GM18870 (cell line): ENCODE data around the gene BOK.

Experiments used
- ATAC-seq: cut with Tn5 transposase; IDR thresholded peaks from one replicate; pipeline ENCODE4 v1.9.1; 2021; ENCODE audit warnings: moderate library complexity; ENCODE audit not compliant: unreplicated experiment

Gene BOK

DNA sequence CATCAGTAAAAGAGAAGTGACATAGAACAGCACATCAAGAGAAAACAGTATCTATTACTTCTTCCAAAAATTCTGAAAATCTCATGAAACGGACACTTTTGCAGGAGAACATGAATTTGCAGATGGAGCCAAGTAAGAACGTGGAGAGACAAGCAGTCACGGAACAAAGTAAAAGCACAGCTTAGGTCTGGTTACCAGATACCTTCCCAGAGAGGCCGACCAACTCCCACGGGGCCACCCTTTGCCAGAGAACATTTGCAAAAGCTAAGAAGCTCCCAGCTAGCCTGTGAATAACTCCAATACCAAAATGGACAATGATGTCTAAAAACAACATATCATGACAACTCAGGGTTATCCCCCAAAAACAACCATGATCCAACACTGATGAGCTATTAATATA is 39.5 kb downstream of the BOK start:
- ATAC-seq = no peak

DNA sequence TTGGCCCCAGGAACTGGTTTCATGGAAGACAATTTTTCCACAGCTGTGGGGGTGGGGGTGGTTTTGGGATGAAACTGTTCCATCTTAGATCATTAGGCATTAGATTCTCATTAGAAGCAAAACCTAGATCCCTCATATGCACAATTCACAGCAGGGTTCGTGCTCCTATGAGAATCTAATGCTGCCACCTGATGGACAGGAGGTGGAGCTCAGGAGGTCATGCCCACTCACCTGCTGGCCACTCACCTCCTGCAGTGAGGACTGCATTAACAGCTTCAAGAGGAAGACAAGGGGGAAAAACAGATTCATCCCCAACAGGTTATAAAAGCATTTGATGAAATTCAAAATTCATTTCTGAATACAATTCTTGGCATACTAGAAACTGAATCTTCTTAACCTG is 39.9 kb downstream of the BOK start:
- no peak for ATAC-seq

DNA sequence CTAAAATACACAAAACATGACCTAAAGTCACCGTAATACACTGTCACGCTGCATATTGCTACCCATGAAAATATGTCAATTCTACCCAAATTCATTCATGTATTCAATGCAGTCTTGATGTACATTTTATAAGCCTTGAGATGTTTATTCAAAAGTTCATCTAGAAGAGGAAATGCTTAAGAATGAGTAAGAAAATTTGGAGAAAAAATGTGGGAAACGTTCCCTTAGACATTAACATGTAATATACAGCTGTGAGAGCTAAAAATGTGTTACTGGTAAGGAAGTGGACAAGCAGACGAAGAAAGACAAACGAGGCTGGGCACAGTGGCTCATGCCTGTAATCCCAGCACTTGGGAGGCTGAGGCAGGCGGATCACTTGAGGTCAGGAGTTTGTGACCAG is 41.1 kb downstream of the BOK start:
- ATAC-seq = no peak

DNA sequence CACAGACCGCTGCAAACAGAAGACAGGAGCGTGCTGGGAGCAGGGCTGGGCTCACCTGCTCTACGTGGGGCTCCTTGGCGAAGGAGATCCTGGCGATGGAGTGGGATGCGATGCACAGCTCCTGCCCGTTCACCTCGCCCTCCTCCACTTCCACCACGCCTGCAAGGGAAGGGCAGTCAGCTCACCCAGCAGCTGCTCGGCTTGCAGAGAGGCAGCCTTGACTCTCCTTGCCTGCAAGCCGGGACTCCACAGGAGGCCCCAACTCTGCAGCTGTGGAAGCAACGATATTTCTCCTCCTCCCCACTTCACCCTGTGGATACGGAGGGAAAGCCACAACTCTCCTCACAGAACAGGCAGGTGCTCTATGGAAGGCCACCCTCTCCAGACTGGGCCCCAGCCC is 43.3 kb downstream of the BOK start:
- ATAC-seq = no peak

DNA sequence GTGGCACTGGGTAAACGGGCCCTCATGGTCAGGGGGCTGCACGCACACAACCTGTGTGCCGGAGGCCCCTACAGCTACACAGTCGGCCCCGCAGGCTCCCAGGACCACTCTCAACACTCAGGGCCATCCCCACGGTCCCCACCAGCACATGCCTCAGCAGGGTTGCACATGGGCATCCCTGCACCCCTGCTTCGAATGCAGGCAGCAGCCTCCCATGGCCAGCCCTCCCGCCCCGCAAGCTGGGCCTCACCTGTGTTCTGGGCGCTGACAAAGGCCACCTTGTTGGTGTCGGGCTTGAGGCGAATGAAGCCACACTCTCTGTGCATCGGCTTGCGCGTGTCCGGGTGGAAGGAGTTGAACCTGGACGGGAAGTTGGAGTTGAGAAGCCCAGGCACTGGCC is 44.2 kb downstream of the BOK start:
- no peak for ATAC-seq

DNA sequence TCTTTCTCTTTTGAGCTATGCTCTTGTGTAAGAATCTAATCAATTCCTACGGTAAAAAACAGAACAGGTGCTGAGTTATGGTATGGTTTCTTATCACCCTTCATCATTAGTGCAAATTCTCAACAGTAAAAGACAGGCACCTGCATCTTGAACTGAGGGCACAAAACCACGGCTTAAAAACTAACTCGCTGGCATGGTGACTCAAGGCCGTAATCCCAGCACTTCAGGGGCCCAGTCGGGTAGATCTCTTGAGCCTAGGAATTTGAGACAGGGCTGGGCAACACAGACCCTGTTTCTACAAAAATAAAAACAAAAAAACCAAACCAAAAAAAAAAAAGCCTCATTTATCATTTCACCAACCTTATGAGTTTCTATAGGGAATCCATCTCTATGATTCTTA is 45.1 kb downstream of the BOK start:
- no peak for ATAC-seq

DNA sequence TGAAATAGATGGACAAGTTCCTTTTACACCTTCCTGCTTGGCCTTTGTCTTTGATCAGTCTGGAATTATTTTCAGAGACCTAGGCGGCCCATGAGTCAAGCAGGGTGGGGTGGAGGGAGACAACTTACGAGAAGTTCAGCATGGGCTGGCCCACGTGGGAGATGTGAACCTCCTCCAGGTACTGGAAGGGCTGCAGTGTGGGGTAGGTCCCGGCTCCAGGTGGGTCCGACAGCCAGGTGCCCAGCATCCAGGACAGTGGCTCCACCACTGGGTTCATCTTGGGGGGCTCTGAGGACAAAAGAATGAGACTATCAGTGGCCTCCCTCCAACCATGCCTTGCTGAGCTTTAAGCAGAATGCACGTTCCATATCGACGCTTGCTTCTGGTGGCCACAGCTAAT is 47.6 kb downstream of the BOK start:
- ATAC-seq = no peak

DNA sequence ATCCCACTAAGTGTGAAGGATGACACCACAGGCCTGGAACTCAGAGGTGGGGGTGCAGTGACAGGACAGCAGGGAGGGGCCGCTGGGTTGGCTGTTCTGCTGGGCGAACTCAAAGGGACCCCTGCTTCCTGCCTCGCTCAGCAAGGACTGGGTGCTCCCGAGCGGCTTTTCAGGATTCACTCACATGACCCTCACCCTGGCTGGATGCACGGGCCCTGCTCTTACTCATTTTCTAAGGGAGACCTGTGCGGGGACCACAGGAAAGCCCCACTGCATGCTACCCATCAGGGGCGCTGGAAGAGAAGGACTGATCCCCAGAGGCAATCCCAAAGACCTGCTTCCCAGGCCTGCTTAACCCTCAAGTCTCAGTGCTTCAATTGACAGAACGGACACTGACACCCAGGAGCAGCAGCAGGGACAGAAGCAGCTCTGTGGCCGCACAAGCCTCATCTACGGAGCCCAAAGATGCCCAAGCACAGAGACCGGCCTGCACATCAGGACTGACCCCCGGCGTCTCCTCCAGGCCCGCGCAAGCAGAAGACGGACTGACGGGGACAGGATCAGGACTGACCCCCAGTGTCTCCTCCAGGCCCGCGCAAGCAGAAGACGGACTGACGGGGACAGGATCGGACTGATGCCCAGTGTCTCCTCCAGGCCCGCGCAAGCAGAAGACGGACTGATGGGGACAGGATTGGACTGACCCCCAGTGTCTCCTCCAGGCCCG is 48.8 kb downstream of the BOK start:
- ATAC-seq = no peak

DNA sequence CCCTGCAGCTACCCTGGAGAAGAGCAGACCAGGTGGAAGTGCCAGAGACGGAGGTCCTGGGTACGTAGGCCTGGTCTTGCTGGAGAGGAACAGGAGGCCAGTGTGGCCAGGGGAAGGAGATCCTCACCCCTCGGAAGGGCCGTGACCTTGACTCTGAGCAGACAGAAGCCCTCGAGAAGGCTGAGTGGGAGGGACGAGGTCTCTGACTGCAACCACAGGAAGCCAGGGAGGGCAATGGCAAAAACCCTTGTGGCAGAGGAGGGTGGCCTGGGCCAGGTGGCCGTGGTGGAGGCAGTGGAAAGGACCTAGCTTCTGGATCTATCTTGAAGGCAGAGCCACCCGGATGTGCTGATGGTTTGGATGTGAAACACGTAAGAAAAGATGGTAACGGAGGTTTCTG is 50.3 kb downstream of the BOK start:
- no peak for ATAC-seq

DNA sequence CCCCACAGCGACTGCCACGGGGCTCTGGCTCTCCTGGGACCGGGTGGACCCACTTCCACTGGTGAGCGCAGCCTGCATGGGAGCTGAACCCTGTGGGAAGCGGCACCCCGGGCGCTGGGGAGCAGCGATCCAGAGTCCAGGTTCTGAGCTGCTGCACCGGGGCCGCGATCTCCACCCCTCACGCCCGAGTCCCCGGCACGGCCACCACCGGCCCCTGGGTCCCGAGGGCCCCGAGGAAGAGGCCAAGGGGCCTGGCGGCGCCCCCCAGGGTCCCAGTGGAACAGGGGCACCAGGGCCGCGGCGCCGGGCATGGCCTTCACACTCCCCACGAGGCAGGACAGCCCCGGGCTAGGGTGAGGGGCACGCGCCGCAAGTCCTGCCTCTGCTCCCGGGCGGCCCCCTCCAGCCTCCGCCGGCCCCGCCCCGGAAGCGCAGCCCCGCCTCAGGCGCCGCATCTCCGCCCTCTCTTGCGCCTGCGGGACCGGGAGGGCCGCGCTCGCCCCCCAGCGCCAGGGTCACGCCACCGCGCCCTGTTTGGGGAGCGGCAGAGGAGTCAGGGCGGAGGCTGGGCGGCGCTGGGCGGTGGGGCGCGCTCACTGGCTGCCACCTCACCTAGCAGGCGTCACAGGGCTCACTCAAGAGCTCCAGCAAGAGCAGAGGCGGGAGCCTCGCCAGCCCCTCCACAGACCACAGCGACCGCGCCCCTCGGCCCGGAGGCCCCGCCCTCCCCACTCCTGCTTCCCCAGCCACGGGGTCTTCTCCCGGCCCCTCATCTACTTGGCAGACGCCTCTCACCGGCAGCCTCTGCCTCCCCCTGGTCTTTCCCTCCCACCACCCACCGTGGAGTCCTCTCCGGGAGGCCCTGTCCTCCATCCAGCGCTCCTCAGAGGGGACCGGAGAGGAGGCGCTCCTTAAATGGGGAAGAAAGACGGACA is 51.6 kb downstream of the BOK start:
- ATAC-seq = no peak

DNA sequence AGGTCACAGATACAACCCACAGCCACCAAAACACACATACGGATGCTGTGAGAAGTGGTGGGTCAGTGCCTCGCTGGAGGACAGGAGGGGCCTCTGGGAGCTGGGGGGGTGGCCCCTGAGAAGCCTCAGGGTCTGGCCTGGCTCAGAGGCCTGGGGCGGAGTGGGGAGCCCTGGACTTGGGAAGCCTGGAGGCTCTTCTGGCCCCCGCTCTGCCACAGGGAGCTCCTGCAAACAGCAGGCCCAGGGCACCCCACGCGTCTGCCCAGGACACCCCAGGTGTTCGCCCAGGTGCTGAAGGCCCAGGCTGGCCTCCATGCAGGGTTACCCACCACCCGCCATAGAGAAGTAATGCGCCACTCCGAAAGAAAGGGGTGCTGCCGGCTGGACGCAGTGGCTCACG is 52.5 kb downstream of the BOK start:
- no peak for ATAC-seq

DNA sequence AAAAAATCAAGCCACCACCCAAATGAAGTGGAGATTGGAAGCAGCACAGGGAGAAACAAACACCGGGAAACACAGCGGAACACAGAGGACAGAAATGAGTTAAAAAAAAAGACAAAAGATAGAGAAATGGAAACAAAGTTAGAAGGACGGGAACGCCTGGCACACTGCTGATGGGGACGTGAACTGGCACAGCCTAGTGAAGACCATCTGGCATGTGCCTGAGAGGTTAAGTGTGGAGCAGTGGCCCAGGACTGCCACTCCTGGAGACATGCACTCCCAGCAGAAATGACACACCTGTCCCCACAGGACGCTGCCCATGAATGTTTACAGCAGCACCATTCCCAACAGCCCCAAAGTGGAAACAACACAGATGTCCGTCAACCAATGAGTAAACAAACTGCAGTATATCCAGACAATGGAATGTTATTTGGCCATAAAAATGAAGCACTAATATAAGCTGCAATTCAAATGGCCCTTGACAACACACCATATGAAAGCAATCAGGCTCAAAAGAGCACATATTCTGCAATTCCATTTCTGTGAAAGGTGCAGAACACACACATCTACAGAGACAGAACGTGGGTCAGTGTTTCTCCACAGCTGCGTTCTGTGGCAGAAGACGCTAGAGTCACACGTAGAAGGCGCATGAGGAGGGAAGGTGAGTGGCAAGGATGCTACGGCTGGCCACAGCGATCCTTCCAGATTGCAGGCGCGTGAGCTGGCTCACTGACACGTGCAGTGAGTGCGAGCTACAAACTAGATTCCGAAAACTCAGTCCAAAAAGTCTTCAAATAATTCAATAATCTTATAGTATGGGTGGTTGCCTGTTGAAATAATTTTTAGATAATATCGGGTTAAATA is 53.8 kb downstream of the BOK start:
- no peak for ATAC-seq

DNA sequence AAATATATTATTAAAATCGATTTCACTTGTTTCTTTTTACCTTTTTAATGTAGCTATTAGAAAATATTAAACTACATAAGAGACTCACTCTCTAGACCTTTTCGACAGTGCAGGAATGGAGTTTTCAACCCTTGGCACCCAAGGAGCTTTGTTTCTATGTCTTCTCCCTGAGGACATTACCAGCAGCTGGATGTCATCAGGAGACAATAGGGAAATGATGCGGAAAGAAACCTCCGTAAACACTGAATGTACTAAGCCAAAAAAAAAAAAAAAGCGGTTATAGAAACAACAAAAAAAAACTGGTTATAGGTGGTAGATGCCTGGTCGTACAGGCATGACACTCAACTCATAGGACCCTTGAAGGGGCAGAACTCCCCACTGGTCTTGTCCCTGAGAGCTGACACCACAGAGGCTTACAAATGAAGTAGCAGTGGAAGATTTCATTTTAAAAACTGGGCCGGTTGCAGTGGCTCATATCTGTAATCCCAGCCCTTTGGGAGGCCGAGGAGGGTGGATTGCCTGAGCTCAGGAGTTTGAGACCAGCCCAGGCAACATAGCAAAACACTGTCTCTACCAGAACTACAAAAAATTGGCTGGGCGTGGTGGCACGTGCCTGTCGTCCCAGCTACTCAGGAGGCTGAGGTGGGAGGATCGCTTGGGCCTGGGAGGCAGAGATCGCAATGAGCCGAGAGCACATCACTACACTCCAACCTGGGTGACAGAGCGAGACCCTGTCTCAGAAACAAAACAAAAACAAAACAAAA is 54.7 kb downstream of the BOK start:
- ATAC-seq = no peak

DNA sequence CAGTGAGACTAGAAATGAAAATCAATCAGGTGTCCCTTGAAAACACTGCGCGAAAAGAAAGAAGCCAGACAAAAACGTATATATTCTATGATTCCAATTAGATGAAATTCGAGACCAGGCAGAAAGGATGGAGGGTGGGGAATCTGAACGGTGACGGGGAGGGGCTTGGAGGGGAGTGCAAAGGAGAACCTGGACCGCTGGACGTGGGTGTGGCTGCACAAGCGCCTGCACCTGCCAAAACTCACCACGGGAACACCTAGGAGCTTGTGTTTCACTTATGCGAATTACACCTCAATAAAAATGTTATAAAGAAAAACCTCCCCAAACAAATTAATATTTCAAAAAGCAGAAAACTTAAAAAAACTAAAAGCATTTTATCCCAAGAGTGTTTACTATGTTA is 56.5 kb downstream of the BOK start:
- ATAC-seq = no peak

DNA sequence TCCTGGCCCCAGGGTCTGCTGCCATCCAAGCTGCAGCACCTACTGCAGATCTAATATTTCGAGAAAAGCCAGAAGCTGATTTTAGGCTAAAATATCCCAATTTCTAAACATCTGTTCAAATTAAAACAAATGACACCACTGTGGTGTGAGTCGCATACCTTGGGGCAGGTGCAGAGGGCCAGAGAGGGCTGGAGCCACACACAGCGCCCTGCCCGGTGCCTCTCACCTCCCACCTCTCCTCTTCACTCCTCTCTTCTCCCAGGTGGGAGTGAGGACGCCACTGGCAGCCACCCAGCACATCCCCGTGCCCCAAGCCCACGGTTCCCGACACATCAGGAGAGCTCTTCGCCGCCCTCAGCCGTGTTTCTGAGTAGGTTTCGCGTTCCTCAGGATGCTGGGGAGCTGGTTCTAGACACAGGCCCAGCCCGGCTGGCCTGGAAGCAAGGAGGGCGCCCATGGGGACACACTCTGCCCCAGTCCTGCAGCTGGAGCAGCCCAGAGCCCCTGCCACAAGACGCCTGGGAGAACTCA is 57.0 kb downstream of the BOK start:
- no peak for ATAC-seq

DNA sequence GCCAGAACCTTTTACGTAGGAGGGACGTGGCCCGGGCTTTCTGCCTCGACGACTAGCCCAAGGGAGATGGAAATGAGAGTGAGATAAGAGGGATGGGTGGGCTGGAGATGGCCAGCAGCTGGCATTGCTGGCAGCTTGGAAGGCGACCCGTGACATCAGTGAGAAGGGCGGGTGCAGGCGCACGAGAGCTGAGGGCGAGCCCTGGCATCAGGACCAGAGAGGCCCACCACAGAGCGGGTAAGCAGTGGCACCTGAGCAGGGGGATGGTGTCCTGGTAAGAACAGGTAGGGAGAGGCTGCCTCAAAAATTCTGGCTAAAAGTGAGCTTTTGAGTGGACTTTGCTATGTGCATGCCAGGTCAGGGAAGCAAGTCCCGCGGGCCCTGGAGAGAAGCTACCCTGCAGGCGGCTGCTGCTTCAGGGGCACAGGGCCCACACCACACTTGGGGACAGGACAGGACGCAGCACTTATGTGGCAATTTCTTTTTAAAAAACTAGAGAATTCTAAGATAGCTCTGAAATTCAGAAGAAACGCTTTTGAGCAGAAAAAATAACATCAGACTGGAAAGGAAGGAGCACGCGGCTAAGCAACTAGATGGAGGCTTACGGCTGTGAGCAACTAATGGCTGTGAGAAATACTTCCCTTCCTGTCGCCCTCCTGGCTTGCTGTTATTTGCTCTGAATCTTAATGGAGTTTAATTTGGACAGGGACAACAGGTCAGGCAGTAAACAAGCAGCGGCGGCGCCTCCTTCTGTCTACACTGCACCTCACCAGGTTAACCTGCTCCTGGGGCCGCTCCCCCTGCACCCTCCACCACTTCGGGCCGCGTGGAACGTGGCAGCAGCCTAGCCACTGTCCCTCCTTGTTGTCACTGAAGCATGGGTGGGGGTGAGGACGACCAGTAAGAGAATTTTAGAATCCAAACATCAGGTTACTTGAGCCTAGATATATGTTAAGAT is 57.9 kb downstream of the BOK start:
- no peak for ATAC-seq

DNA sequence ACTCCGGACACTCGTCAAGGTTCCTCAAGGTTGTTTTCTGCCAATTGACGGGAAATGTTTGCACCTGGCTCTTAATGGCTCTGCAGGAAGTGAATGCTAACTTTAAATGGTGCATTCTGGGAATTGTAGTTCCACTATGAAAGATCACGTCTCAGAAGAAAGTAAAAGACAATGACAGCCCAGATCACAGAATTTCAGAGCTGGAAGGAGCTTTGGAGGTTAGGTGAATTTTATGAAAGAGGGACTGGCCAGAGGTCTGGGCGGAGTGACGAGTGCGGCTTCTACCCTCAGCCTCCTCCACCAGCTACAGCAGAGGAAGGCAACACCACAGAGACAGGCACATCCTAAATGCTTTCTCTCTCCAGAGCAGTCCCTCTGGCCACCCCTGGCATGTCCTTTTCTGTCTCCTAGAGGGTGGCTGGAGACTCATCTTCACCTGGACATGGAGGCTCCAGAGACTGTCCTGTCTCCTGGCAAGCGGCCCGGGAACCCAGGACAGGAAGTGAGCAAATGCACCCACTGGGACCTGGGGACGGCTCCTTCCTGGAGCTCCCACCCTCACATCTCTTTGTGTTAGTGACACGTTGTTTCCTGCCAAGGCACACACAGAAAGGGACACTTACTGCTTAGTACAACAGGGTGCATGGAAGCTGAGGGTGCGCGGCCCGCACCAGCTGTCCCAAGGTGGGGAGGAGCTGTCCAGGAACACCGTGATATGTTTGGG is 59.0 kb downstream of the BOK start:
- ATAC-seq = no peak

DNA sequence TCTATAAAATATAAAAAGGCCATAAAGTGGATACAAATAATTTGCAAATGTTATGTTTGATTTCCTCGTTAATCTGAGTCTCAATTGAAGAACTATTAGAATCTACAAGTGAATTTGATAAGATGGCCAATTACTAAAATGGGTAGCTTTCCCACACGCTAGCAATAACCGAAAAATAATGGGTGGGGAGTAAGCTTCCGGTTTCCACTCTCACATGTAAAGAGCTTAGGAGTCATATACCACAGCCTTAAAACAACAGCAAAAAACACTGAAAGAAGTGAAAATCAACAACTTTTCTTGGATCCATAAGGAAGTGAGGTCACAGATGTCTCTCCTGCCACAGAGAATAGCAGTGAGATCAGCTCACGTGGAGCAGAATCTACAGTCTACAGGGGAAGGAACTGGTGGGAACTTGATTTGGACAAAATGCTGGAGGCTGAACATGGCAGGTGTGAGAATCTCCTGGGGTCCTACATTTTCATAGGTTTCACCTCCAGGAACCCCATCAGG is 59.8 kb downstream of the BOK start:
- ATAC-seq = no peak
